ENCODE data around the gene MGA. TPM values are rescaled to one million over a fixed set of nuclear protein-coding genes. Genes with fewer than 3 reads are reported as not detected.

MGA gene
- polyA plus RNA-seq, 3 donors: 2.7 to 6.9 (median 4.2) TPM

GRCh38 chr15:41627203-41627602, 33.0 kb upstream of the MGA start:
- no peaks in the 10 kb centered on the region for H4K20me1 ChIP-seq (ENCODE audit: insufficient read depth, low read length)
- no peak overlapping the region for H3K4me3 Mint-ChIP-seq
- peaks cover 8% of the 10 kb centered on the region for H3K4me1 Mint-ChIP-seq
- peaks cover 0 to 3% of the 10 kb centered on the region in 2 donors for H3K36me3 Mint-ChIP-seq
- no peak for DNase-seq
- peaks cover 8% of the 10 kb centered on the region for H3K79me2 ChIP-seq (ENCODE audit: insufficient read depth, low read length)
- H3K4me1 ChIP-seq (ENCODE audit: control insufficient read depth in 1 of 2, insufficient read depth in 2 of 2, low read length in 2 of 2): peaks cover 3 to 5% of the 10 kb centered on the region in 2 donors
- intact Hi-C loops (cut with micrococcal nuclease): no loop called here
- no peak overlapping the region for H3K27ac Mint-ChIP-seq
- WGBS (ENCODE audit: insufficient coverage): no CpG with 5 or more reads among the region's 1 CpG
- H3K9me3 Mint-ChIP-seq: peaks cover 0 to 2% (median 0%) of the 10 kb centered on the region in 7 donors
- no peak overlapping the region for H2AFZ ChIP-seq (ENCODE audit: insufficient read depth, low read depth, low read length, poor library complexity, severe bottlenecking)
- no peaks in the 10 kb centered on the region for H3K9me3 ChIP-seq (replicated peaks in 1 of 2; ENCODE audit: control insufficient read depth in 1 of 2, insufficient read depth in 1 of 2, low read length in 2 of 2)
- no peaks in the 10 kb centered on the region for H3K27me3 Mint-ChIP-seq (ENCODE audit: low read depth in 3 of 3)
- no peaks in the 10 kb centered on the region for H3K27me3 ChIP-seq (ENCODE audit: control insufficient read depth in 2 of 2, insufficient read depth in 2 of 2, low read length in 2 of 2)
- H3K4me2 ChIP-seq (replicated peaks; ENCODE audit: extremely low read depth, low read length, poor library complexity, severe bottlenecking): no peak overlapping the region
- H3K27ac ChIP-seq (ENCODE audit: low read depth in 1 of 2, low read length in 2 of 2): no peak overlapping the region
- H3K36me3 ChIP-seq (replicated peaks in 1 of 2; ENCODE audit: control insufficient read depth in 1 of 2, insufficient read depth in 2 of 2, low read length in 2 of 2): no peaks in the 10 kb centered on the region
- H3K9ac ChIP-seq (ENCODE audit: insufficient read depth, low read length, poor library complexity, severe bottlenecking): no peak overlapping the region
- no peak overlapping the region for H3K4me3 ChIP-seq (replicated peaks in 1 of 3; ENCODE audit: low read depth in 2 of 3, low read length in 3 of 3)
- TF ChIP-seq, protein P1, sequence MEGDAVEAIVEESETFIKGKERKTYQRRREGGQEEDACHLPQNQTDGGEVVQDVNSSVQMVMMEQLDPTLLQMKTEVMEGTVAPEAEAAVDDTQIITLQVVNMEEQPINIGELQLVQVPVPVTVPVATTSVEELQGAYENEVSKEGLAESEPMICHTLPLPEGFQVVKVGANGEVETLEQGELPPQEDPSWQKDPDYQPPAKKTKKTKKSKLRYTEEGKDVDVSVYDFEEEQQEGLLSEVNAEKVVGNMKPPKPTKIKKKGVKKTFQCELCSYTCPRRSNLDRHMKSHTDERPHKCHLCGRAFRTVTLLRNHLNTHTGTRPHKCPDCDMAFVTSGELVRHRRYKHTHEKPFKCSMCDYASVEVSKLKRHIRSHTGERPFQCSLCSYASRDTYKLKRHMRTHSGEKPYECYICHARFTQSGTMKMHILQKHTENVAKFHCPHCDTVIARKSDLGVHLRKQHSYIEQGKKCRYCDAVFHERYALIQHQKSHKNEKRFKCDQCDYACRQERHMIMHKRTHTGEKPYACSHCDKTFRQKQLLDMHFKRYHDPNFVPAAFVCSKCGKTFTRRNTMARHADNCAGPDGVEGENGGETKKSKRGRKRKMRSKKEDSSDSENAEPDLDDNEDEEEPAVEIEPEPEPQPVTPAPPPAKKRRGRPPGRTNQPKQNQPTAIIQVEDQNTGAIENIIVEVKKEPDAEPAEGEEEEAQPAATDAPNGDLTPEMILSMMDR (IDR thresholded peaks at IDR 0.05): no peak

GRCh38 chr15:41629463-41629862, 30.7 kb upstream of the MGA start:
- peaks cover 0 to 3% of the 10 kb centered on the region in 2 donors for H3K36me3 Mint-ChIP-seq
- Histone ChIP-seq H4K20me1 (ENCODE audit: insufficient read depth, low read length) (no peaks in the 10 kb centered on the region), H3K27me3 (ENCODE audit: control insufficient read depth in 2 of 2, insufficient read depth in 2 of 2, low read length in 2 of 2) (no peaks in the 10 kb centered on the region), H3K27ac (ENCODE audit: low read depth in 1 of 2, low read length in 2 of 2) (no peak overlapping the region), H3K36me3 (replicated peaks in 1 of 2; ENCODE audit: control insufficient read depth in 1 of 2, insufficient read depth in 2 of 2, low read length in 2 of 2) (no peaks in the 10 kb centered on the region), H2AFZ (ENCODE audit: insufficient read depth, low read depth, low read length, poor library complexity, severe bottlenecking) (no peak overlapping the region), H3K4me2 (replicated peaks; ENCODE audit: extremely low read depth, low read length, poor library complexity, severe bottlenecking) (no peak overlapping the region), H3K9ac (ENCODE audit: insufficient read depth, low read length, poor library complexity, severe bottlenecking) (no peak overlapping the region), H3K9me3 (replicated peaks in 1 of 2; ENCODE audit: control insufficient read depth in 1 of 2, insufficient read depth in 1 of 2, low read length in 2 of 2) (no peaks in the 10 kb centered on the region), H3K79me2 (ENCODE audit: insufficient read depth, low read length) (peaks cover 9% of the 10 kb centered on the region), H3K4me3 (replicated peaks in 1 of 3; ENCODE audit: low read depth in 2 of 3, low read length in 3 of 3) (no peak overlapping the region), H3K4me1 (ENCODE audit: control insufficient read depth in 1 of 2, insufficient read depth in 2 of 2, low read length in 2 of 2) (peaks cover 15 to 20% of the 10 kb centered on the region in 2 donors)
- H3K27ac Mint-ChIP-seq: no peak overlapping the region
- WGBS (ENCODE audit: insufficient coverage): 100% methylated on average over 2 of the region's 4 CpGs
- no peaks in the 10 kb centered on the region for H3K27me3 Mint-ChIP-seq (ENCODE audit: low read depth in 3 of 3)
- intact Hi-C loops (cut with micrococcal nuclease): no loop called here
- H3K4me3 Mint-ChIP-seq: no peak overlapping the region
- peaks cover 20% of the 10 kb centered on the region for H3K4me1 Mint-ChIP-seq
- TF ChIP-seq, protein P1 (IDR thresholded peaks at IDR 0.05): no peak
- no peaks in the 10 kb centered on the region for H3K9me3 Mint-ChIP-seq
- no peak for DNase-seq
